ENCODE measurements around the gene TMEM259. TPM values are rescaled to one million over a fixed set of nuclear protein-coding genes. Genes with fewer than 3 reads are reported as not detected.

TMEM259 gene
- total RNA-seq, 2 donors from 2014 or later: 142 to 306 TPM

- DNase-seq (no peak), ATAC-seq (no peak)
- TF ChIP-seq POLR2A (IDR thresholded peaks at IDR 0.05) (no peak), CTCF (IDR thresholded peaks at IDR 0.05) (no peak)
- Histone ChIP-seq H3K27me3 (peaks cover 0 to 20% of the 10 kb centered on the region in 2 donors), H3K36me3 (replicated peaks in 1 of 2; ENCODE audit: insufficient read depth in 1 of 2, low read depth in 2 of 2) (no peaks in the 10 kb centered on the region), H3K9me3 (no peaks in the 10 kb centered on the region), H3K4me1 (peaks cover 14% of the 10 kb centered on the region), H3K27ac (no peak overlapping the region), H3K4me3 (no peak overlapping the region)
- 58 to 81% methylated on average over 4 of the region's 4 CpGs for WGBS, 2 donors
- intact Hi-C loops (cut with DNase I): no loop called here
These were observed 18.3 kb downstream of the TMEM259 start for GRCh38 chr19:1002600-1002999.

- no peak overlapping the region for H3K27ac ChIP-seq
- H3K36me3 ChIP-seq (replicated peaks in 1 of 2; ENCODE audit: insufficient read depth in 1 of 2, low read depth in 2 of 2): no peaks in the 10 kb centered on the region
- no peaks in the 10 kb centered on the region for H3K9me3 ChIP-seq
- WGBS, 2 donors: 0 to 10% methylated on average over 1 to 19 of the region's 20 CpGs
- H3K4me3 ChIP-seq: no peak overlapping the region
- intact Hi-C loops (cut with DNase I): no loop called here
- ATAC-seq: peak; percentile 70
- peaks cover 0 to 25% of the 10 kb centered on the region in 2 donors for H3K27me3 ChIP-seq
- DNase-seq: peak in 3 of 4 donors; percentile 49 to 62 (median 60)
- TF ChIP-seq CTCF (IDR thresholded peaks at IDR 0.05) (peak; percentile 76 to 96 (median 83)), POLR2A (IDR thresholded peaks at IDR 0.05) (no peak)
- peaks cover 17% of the 10 kb centered on the region for H3K4me1 ChIP-seq
These were observed 19.3 kb downstream of the TMEM259 start for GRCh38 chr19:1001538-1002166.

GRCh38 chr19:1000591-1001537 is 20.1 kb downstream of the TMEM259 start:
- H3K36me3 ChIP-seq (replicated peaks in 1 of 2; ENCODE audit: insufficient read depth in 1 of 2, low read depth in 2 of 2): no peaks in the 10 kb centered on the region
- 3 to 8% methylated on average over 29 to 62 of the region's 73 CpGs for WGBS, 2 donors
- TF ChIP-seq POLR2A (IDR thresholded peaks at IDR 0.05) (no peak), CTCF (IDR thresholded peaks at IDR 0.05) (no peak)
- no peak overlapping the region for H3K4me3 ChIP-seq
- DNase-seq: no peak
- H3K27ac ChIP-seq: no peak overlapping the region
- H3K27me3 ChIP-seq: peaks cover 0 to 33% of the 10 kb centered on the region in 2 donors
- no peaks in the 10 kb centered on the region for H3K9me3 ChIP-seq
- no peak for ATAC-seq
- intact Hi-C loops (cut with DNase I): no loop called here
- peaks cover 25% of the 10 kb centered on the region for H3K4me1 ChIP-seq

- no peaks in the 10 kb centered on the region for H3K9me3 ChIP-seq
- ATAC-seq (peak; percentile 36), DNase-seq (peak; percentile 57 to 66 (median 59))
- no peaks in the 10 kb centered on the region for H3K36me3 ChIP-seq (replicated peaks in 1 of 2; ENCODE audit: insufficient read depth in 1 of 2, low read depth in 2 of 2)
- peak; percentile 11 to 51 (median 38) for TF ChIP-seq CTCF (IDR thresholded peaks at IDR 0.05)
- no peak for TF ChIP-seq POLR2A (IDR thresholded peaks at IDR 0.05)
- H3K27me3 ChIP-seq: peaks cover 0 to 35% of the 10 kb centered on the region in 2 donors
- no peak within 1 kb of the TSS for H3K4me3 ChIP-seq
- 1% methylated on average over 17 of the region's 43 CpGs; no CpG with 5 or more reads in 1 of the 2 donors for whole genome bisulfite sequencing, 2 donors
- no peak within 1 kb of the TSS for H3K27ac ChIP-seq
- intact Hi-C loops (cut with DNase I): no loop called here
- H3K4me1 ChIP-seq: peaks cover 32% of the 10 kb centered on the region
These were observed 20.8 kb downstream of the TMEM259 start, which contains the start of gene GRIN3B for GRCh38 chr19:1000095-1000494. GRIN3B (plus strand) TSS chr19:1000419; CDS start chr19:1000438, 19 bp downstream.

All from body of pancreas (tissue), 4 donors.